Fibroblast of skin of abdomen (primary cell): ENCODE measurements around the gene TRERF1.

Experiments
- DNase-seq: peaks from one replicate; pipeline ENCODE4 v3.0.0-alpha.2; 2013

Gene TRERF1

DNA sequence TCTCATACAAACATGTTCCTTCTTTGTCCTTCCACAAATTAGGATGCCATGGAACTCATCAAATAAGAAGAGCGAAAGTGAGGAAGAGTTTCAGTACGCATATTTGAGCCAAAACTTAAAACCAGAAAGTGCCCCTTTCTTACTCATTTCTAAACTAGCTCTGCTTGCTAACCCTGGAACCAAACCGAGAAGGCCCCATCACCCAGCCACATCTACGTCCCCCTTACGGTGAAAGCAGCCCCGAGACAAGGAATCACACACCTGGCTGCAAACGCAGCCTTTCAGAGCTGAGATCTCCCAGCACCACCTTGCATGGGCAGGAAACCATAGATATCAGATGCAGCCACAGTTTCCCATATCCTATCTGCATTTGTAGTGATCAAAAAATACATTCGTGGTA lies 28.5 kb downstream of the TRERF1 start:
- no peak for DNase-seq

GRCh38 chr6:42420741-42421140 lies 31.0 kb downstream of the TRERF1 start:
- no peak for DNase-seq

- no peak for DNase-seq
Measured at GRCh38 chr6:42419490-42420280, 32.0 kb downstream of the TRERF1 start.

DNA sequence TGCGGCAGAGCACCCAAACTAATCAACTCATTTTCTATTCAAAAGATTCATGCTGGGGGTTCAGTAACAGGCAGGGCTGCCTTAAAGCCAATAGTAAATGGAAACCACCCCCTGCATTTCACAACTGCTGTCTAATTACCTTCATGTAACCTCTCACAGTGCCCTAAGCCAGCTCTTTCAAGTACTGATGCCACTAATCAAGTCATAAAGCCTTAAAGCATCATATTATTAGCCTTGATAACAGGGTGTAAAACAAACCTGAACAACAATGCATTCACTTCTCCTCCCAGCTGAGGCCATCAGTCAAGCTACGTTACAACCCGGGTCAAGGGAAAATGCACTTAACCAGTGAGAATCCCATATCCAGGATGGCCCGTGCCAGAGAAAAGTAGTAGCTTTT lies 33.0 kb downstream of the TRERF1 start:
- no peak for DNase-seq

DNA sequence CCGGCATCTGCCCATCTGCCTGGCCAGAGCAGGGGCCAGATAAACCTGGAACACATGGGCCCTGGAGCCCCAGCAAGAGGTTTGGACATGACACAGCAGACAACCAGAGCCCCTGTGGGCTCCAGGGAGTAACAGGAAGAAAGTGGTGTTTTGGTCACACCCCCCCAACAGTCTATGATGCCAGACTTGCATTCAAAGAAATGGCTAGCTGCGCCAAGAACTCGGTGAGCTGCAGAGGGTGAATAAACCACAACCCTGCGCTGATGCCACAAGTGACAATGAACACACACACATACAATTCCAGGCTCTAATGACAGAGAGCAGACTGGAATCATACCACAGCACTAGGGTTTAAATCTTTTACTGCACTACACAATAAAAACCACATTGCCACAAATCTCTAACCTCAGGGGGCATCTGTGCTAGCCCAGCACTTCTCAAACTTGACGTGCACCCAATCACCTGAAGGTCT lies 34.0 kb downstream of the TRERF1 start:
- peak; percentile 51 for DNase-seq

- DNase-seq: no peak
Measured at GRCh38 chr6:42411406-42411805, 40.3 kb downstream of the TRERF1 start.

DNA sequence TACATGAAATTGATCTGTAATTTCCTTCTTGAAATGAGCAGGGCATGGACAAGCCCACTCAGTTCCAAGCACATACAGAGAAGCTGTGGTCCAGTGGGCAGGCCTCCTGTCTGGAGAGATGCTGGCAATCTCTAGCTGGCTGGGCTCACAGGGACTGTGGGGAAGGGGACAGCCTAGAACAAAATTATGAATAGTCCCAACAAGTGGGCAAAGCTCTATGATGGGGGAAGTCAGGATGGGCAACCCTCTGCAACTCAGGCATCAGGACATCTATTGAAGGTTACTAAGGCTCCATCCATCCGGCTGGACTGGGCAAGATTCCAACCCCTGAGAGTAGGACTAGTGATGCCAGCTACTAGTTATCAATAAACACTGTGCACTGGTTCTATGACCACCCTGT lies 40.9 kb downstream of the TRERF1 start:
- DNase-seq: no peak

- no peak for DNase-seq
Measured at GRCh38 chr6:42409581-42409980, 42.1 kb downstream of the TRERF1 start.

GRCh38 chr6:42407379-42407778 lies 44.3 kb downstream of the TRERF1 start:
- DNase-seq: peak; percentile 84

DNA sequence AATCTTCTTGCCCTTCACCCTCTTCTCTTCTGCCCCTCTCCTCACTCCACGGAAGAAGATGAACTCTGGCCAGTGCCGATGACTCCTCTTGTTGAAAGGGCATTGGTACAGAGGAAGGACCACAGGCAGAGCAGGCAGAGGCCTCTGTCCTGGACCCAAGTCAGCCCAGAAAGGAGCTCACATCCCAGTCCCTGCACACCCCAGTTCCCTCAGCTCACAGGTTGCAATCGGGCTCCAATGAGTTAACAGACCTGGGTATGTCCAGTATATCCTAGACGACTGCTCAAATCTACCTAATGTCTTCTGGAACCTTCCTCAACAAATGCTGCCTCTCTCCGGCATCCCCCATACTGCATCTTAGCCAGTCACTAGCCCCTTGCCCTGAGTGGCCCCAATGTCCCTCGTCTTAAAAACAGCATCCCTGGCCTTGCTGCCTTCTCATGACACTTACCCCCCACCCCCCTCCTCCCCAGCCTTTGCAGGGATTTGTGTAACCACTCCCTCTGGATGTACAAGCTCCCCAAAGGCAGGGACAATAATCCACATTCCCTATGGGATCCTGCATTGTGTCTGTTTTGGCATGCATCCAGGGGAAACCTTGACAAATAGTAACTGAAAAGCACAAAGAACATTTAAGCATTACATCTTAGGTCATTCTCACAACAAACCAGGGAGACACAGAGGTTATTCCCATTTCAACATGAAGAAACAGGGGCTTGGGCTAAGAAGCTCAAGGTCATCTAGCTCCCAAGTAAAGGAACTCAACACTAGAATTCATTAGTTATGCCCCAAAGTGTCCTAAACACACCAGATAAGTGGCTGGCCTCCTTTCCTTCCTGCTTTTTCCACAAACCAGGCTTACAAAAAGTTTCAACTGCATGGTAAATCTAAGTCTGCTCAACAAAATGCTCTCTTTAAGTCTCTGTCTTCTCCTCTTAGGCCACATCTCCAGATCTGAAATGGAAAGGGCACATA lies 45.1 kb downstream of the TRERF1 start:
- DNase-seq: peak; percentile 23

- peak; percentile 50 for DNase-seq
Measured at GRCh38 chr6:42405021-42405420, 46.7 kb downstream of the TRERF1 start.

DNA sequence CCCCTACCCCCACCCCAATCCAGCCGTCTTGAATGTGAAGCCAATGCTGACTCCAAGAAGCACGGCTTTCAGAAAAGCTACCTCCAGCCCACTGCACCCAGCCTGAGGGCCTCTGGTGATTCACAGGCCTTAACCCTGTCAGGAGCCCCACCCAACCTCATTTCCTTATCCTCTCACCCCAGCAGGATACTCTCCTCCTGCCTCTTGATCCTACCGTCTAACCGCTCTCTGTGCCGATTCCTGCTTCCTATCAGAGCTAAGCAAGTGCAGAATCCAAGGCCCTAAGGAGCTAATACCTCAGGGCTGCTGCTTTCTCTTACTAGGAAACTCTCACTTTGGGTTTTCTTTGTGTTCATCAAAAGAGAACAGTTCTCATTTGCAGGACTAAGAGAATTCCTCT lies 47.2 kb downstream of the TRERF1 start:
- DNase-seq: peak; percentile 60

GRCh38 chr6:42403831-42404230 lies 47.9 kb downstream of the TRERF1 start:
- no peak for DNase-seq

DNA sequence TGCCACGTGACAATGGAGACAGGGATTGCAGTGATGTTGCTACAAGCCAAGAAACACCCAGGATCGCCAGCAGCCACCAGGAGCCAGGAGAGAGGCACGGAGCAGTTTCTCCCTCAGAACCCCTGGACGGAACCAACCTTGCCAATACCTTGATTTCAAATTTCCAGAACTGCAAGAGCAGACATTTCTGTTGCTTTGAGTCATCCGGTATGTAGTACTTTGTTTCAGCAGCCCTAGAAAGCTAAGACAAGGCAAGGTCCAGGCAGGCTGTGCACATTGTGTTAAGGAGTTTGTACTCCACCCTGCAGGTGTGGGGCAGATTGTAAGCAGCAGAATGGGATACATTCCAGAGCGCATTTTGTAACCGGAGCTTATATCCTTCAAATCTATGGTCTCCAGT lies 48.3 kb downstream of the TRERF1 start:
- peak; percentile 35 for DNase-seq

- peak; percentile 34 for DNase-seq
Measured at GRCh38 chr6:42402184-42402583, 49.5 kb downstream of the TRERF1 start.

GRCh38 chr6:42401613-42401951 lies 50.1 kb downstream of the TRERF1 start:
- DNase-seq: no peak

- no peak for DNase-seq
Measured at GRCh38 chr6:42400886-42401612, 50.7 kb downstream of the TRERF1 start.

DNA sequence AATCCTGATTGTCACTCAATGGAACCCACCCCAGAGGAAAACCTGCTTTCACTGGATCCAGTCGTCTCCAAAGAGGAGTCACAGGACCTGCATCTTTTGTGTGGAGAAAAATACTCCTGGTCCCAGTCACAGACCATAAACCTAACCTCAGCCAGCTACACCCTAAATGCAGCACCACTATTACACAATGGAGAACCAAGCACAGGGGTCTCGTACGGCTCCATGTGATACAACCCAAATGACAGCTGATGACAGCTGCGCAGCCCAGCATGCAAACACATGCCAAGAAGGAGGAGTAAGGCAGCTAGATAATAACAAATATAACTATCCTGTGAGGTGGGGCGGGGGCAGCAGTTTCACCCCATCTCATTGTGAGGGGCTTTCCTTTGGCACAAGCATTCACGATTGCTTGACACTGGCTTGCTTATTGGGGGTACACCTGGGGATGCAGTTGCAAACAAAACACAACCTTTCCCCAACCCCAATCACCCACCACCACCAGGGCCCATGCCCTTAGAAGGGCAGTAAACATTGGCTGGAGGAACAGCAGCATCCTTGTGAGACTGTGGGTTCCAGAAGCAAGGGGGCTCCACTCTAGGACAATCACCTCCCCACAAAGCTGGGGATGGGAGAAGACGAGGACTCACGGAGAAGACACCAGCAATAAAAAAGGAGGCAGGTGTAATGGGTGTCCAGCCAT lies 51.5 kb downstream of the TRERF1 start:
- DNase-seq: no peak

DNA sequence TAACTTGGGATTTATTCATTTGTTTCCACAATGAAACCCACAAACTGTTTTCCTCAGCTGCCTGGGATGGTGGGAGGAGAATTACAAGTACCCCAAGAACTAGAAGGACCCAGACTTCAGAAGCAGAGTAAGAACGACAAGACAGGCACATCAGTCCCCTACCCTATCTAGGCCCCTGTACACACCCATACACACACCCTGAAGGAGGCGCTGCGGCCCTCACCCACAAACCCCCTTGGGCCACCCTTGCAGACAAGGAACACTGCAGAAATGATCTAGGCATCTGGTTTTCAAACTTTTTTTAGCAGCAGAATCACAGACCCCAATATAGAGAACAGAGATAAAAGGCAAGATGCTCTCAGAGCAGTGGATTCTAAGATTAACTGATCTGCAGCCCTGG lies 55.0 kb downstream of the TRERF1 start:
- DNase-seq: no peak

DNA sequence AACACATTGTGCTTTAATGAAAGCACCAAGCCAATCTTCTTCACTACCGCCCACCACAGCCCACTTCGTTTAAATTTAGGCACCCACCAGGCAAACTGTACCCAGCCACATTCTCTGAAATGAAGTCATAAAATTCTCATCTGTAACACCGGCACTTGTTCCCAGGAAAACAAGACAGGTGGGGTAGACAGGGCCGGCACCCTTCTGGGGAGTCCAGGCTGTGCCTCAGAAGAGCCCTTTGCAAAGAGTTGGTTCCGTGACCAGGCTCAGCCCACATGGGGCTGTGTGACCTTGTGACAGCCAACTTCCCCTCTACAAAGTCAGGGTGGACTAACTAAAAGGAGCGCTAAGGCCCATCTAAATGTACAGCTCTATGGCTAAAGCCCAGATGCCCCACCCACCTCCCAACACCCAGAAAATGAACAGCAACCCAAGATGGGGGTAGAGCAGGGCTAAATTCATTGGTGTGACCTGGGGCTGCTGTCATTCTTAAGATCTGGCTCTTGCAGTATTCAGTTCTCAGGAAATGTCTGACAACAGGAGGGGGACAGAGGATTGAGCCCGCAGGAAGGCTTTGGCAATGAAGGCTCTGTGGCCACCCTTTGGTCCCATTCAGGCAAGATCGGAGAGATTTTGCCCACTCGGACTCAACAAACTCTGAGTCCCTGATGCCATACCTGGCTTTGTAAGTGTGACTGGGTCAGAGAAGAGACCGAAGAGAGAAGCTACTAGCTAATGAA lies 56.7 kb downstream of the TRERF1 start:
- no peak for DNase-seq

GRCh38 chr6:42394151-42394550 lies 57.6 kb downstream of the TRERF1 start:
- DNase-seq: no peak

DNA sequence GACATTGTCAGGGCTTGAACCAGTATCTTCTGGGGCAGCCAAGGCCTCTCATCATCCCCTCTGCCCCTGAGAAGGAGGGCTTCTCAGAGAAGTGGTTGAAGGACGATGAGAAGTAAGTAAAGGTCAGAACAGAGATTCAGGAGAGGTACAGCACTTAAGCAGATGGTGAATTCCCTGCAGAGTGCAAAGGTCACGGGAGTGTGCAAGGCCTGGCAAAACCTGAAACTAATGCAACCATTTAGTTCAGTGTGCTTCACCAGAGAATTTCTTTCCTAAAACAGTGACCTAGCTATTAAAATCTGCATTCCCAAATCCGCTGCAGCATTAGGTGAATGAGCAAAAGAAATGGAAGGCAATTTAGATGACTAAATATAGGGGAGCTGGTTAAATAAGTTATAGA lies 58.4 kb downstream of the TRERF1 start:
- DNase-seq: no peak
